Measurements from ENCODE around the gene NEU1.

DNA sequence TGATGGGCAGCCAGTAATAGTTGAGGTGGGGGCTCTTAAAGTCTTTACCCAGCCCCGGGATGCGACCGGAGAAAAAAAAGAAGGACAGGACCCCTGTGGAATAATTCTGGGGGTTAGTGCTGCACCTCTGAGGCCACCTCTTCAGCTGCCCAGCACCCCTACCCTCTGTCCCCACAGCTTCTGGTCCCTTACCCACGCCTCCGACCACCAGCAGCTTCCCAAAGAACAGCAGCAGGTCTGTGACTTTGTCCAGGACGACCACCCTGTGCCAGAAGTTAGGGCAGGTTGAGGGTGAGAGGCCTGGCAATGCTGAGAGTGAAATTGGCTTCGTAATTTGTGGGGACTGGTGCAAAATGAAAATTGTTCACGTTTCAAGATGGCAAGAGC lies 2.2 kb upstream of the NEU1 start:
- TF ChIP-seq, protein P1, sequence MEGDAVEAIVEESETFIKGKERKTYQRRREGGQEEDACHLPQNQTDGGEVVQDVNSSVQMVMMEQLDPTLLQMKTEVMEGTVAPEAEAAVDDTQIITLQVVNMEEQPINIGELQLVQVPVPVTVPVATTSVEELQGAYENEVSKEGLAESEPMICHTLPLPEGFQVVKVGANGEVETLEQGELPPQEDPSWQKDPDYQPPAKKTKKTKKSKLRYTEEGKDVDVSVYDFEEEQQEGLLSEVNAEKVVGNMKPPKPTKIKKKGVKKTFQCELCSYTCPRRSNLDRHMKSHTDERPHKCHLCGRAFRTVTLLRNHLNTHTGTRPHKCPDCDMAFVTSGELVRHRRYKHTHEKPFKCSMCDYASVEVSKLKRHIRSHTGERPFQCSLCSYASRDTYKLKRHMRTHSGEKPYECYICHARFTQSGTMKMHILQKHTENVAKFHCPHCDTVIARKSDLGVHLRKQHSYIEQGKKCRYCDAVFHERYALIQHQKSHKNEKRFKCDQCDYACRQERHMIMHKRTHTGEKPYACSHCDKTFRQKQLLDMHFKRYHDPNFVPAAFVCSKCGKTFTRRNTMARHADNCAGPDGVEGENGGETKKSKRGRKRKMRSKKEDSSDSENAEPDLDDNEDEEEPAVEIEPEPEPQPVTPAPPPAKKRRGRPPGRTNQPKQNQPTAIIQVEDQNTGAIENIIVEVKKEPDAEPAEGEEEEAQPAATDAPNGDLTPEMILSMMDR (IDR thresholded peaks at IDR 0.05) = no peak
- no peak for TF ChIP-seq POLR2A (IDR thresholded peaks at IDR 0.05)
